Activated CD8-positive, alpha-beta memory T cell treated with anti-CD3 and anti-CD28 coated beads for 48 hours (primary cell): ENCODE measurements around the gene ATF7IP.
"Not testable (repeated sequence)": the region's sequence is repeated elsewhere in the genome, so short reads cannot be mapped to it uniquely, and the experiment has no call there.

Experiments used
- DNase-seq, 3 experiments: peaks; one replicate each; pipeline ENCODE4 v3.0.0-alpha.2; 2020; ENCODE audit warnings: low read depth in 2 of 3, low spot score in 2 of 3

The ATF7IP gene

DNA sequence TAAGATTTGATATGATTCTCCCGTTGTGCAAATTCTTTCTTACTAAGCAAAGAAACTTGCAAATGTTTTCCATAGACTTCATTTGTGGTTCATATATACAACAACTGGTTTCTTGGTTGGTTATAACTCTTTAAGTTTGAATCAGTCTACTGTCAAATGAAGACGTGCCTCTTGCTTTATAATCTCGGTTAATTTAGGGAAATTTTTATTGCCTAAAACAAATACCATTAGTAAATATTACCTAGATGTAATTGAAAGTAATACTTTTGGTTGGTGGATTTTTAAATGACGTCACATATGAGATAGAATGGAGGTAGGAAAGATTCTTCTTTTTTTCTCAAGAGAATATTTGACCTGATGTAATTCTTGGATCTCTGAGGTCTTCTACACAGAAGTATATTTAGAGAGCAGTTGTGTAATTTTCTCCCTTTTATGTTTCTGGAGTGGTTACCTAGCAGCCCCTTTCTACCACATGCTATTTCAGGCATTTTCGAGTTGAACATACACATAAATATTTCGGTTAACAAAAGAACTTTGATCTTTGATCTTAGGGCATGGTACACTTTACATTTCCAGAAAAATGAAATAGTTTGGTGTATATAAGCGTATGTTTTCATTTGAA lies 1.7 kb downstream of the ATF7IP start:
- DNase-seq, result no peak

DNA sequence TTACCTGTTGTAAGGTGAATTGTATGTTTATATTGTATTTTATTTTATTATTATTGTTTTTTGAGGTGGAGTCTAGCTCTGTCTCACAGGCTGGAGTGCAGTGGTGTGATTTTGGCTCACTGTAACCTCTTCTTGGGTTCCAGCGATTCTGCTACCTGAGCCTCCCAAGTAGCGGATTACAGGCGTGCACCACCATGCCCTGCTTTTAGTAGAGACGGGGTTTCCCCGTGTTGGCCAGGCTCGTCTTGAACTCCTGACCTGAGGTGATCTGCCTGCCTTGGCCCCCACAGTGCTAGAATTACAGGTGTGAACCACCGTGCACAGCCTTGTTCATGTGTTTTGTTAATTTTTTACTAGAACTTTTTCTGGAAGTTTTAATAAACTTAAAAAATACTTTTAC lies 3.8 kb downstream of the ATF7IP start:
- DNase-seq, result no peak

DNA sequence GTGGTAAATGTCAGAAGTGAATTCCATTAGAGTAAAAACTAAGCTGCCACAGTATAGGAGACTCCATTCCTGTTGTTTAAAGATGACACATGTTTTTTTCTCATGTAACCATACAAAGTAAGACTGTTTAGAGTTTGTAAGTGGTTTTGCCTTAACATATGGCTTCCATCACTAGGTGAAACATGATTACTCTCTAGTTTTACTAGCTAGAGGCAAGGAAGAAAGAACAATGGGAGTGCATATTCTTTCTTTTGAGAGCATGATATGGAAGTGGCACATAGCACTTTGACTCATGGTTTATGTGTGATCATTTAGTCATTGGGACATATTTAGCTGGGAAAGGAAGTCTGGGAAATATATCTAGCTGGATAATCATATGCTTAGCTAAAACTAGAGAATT lies 7.7 kb downstream of the ATF7IP start:
- DNase-seq, result no peak

DNA sequence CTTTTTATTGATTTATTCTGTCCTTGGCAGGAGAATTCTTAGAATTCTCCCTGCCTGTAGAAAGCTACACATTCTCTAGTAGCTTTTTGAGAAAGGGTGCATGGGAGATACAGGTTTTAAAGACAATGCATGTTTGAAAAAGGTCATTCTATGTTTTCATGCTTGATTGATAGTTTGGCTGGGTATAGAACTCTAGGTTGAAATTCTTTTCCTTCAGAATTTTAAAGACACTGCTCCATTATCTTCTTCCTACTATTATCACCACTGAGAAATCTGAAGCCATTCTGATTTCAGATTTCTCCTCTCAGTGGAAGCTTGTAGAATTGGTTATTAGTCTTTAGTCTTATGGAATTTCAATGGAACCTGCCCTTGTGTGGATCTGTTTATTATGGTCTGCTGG lies 14.0 kb downstream of the ATF7IP start:
- no peak for DNase-seq

DNA sequence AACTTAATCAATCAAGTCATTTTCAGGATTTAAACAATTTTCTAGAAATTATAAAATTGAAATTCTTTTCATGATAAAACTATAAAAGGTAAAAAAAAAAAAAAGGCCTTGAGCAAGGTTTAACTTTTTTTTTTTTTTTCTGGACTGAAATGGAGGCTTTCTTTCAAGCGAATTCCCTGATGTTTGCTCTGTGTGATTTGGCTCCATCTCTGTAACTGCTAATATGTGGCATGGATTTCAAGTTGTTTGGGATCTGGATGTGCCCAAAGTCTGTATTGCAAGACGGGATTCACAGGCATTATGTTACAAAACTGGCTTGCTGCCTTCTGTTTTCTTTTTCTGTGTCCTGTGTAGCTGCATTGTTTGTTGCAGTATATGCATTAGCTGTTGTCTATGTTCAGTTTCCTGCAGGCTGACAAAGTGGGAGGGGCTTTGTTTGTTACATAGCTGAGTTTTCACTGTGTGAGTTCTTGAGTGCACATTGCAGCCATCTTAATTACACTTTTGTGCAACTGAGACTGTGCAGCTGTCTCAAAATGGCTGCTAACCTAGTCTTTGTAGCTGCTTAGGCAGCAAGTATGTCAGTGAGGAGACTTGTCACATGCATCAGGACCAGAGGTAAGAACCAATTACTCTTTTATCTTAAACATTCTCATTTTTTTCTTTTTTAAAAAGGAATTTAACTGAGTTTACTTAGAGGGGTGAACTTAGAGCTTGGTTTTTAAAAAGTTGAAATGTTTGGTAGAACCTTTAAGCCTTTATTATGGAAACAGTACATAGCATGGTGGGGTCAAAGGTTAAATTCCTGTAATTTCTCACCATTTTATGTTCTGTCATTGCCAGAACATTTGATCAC lies 19.5 kb downstream of the ATF7IP start:
- peak in 1 of 3 experiments; percentile 20 for DNase-seq

DNA sequence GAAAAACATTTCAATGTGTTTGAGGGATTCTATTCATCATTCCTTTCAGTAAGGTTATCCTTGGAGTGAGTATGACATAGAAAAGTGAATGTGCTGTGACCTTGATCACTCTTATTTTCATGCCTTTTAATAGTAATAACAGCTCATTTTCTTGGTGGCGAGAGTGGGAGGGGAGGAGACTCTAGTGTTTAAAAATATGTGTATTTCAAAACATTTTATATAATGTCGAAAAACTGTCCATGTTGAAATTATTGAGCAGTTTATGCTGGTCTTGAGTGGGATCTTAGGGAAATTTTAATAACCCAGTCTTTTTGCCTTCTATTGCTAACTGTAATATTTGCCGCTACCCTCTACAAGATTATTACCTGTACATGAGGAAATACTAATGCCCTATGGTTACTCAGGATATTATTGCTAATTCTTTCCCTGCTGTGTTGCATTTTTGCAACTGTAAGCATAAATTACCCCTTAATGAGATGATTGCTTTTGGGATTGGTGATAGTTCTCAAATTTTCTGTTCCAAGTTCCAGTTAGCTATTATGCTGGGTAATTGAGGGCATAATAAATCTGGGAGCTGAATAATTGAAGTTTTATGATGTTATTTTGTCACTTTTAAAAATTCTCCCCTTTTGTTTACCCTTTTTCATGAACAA lies 21.9 kb downstream of the ATF7IP start:
- no peak for DNase-seq

DNA sequence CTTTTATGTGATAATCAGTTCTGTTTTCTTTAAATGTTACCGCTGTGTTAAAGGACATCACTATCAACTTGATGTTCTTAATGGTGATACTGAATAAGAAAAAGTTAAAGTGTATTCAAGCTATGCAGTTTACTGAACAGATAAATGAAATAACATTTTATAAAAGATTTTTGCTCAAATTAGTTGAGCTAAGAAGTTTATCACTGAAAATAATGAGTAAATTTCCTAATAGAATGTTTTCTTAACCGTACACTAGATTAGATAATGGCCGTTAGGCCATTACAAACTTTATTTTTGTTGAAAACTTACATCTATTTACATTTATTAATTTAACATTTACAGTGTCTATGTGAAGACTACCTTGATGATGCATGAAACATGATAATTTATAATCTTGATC lies 25.0 kb downstream of the ATF7IP start:
- no peak for DNase-seq

DNA sequence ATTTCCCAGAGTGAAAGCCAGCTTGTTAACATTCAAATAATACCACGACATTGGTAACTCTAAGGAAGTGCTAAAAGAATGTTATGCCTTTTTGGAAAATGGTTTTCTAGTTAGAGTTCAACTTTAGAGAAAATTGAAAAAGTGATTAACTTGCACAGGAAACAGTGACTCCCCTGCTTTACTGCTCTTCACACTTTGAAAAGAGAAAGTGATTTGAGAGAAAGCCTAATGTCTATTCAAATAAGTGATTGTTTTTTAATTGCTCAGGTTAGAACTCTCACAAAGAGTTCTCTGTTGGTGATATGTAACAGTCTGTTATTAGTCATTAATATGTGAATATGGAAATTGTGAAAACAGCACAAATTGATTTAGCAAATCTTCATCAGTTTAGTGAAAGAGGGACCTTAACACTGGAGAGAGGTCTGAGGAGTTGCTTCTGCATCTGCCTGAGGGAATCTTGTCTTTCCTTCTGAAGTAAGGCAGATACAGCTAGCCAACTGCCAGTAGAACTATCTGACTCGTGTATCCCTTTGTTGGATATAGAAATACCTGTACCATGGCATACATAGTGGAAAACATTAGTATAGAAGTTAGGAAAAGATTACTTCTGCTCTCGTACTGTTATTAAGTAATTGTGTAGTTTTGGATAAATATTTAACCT lies 25.5 kb downstream of the ATF7IP start:
- DNase-seq, result no peak

DNA sequence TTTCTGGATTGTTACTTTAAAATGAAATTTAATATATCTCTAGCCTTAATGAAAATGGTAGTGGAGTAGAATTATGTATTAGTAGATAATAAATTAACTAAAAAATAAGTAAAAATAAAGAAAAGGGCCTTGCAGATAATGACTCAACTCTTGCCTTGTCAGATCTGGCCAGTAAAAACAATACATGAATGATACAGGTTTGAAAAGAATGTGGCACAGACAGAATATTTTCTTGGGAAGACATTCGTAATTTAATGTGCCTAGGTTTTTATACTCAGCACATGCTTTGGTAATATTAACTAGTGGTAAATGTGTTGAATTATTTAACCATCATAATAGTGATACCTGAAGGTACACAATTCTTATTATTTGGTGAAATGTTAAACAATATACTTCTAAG lies 28.3 kb downstream of the ATF7IP start:
- DNase-seq, result no peak

DNA sequence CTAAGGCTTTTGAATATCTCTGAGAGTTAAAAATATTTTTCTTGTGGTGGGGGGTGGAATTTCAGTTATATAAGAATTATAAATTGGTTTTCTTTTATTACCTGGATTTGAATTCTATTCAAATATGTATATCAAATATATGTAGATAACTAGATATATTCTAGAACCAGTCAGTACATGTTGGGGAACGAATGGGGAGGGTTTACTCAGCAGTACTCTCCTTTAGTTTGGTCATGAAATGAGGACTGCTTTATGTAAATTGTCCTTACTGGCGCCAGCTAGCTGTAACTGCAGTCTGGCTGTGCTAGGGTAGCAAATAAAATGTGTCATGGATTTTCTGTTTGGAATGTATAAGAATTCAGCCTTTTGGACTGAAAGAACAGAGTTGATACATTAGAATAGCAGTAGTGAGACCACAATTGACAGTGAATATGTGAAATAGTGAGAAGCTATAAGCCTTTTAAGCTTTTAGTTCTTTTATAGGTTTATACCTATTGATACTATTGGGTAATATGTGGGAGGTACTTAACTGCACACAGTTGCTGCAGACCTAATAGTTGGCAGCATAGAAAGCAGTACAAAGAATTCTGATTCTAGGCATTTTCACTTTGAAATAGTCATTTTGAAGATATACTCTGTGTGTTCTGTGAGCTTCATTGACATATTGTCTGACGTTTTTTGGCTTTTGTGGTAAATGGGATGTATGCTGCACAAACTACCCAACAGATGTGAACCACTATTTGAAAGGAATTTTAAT lies 29.0 kb downstream of the ATF7IP start:
- no peak for DNase-seq

DNA sequence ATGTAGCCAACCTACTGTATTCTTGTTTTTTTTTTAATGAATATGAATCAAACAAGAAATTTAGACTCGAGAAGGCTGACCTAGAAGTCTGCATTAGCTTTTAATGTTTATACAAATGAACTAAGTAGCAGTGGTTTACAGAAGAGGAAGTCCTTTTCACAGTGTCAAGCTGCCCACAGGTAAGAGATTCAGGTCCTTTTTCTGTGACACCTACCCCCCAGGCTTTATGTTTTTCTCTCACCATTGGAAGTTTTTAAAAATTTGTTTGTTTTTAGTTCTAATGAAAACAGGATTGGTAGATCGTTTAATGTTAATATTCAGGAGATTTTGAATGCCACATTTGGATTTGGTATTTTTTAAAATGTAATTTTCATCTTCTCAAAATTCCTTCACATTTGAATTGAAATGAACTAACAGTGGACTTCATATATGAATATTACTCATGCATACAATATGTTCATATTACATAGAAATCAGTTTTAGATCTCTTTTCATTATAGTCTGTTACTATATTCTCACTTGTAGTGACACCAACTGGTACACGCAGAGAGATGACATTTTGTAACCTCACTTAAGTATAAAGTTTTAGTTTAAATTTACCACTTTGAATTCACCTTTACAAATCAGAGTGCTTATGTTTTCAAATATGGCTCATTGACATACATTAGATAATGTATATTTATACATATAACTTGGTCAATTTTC lies 29.7 kb downstream of the ATF7IP start:
- no peak for DNase-seq

DNA sequence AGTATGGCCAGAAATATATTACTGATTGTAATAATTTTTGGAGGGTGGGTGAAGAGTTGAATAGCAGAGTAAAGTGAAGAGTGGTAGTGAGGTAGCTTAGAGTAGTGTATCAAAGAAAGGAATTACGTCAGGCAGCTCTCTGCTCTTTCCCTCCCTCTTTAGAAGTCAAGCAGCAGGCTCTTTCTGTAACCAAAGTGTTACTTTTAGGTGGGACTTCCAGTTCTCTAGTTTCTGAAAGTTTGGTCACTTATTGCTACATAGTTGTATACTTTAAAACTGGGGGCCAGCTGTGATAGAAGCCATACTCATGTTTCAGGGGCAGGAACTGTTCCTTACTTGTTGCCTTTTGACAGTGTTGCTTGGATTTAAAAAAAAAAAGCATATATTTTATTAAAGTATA lies 30.6 kb downstream of the ATF7IP start:
- no peak for DNase-seq

DNA sequence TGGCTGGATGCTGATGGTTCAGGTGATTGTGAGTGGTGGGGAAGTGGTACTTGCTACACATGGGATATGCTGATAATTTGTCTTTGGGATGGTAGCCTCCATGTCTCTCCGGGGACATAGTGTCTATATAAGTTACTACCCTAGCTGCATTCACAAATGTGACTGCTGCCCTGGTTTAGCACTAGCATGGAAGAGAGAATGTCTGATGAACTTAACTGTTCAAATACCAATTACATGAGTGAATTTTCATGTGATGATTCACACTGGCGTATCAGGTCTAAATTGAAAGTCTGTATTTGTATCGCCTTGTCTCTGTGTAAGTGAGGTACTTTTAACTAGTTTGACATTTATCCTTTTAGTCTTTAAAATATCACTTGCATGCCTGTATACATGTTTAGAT lies 34.4 kb downstream of the ATF7IP start:
- no peak for DNase-seq

DNA sequence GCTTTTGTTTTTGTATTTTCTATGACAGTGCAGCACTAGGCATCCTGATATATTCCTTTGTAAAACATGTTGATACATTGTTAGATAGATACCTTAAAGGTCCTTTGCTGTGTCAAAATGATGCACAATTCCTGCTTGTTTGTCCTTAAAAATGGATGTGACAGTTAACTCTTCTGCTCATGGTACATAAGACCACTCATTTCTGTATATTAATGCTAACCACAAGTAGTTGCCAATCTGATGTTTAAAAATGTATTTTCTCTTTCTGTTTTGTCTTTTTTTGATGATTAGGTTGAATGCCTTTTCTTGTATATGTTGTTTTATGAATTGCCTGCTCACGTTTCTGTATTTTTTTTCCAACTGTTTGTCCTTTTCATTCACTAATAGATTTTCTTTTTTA lies 35.1 kb downstream of the ATF7IP start:
- DNase-seq, result no peak

DNA sequence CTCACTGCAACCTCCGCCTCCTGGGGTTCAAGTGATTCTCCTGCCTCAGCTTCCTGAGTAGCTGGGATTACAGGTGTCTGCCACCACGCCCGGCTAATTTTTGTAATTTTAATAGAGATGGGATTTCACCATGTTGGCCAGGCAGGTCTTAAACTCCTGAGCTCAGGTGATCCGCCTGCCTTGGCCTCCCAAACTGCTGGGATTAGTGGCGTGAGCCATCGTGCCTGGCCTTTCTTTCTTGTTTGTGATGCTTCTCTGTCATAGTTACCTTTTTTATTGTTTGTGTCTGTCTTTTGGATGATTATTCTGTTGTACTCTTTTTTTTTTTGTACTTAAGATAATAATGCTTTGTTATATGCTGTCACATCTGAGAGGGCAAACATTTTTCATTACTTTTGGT lies 35.8 kb downstream of the ATF7IP start:
- not testable (repeated sequence) for DNase-seq

DNA sequence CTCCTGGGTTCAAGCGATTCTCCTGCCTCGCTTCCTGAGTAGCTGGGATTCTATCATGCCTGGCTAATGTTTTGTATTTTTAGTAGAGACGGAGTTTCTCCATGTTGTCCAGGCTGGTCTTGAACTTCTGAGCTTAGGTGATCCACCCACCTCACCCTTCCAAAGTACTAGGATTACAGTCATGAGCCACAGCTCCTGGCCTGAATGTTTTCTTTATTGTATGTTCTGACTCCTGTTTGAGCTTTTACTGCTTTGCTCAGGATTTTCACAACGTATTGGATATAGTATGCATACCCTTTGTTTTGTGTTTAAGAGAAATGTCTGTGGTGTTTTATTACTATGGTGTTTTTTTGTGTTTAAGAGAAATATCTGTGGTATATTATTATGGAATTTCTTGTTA lies 37.2 kb downstream of the ATF7IP start:
- DNase-seq, result no peak

DNA sequence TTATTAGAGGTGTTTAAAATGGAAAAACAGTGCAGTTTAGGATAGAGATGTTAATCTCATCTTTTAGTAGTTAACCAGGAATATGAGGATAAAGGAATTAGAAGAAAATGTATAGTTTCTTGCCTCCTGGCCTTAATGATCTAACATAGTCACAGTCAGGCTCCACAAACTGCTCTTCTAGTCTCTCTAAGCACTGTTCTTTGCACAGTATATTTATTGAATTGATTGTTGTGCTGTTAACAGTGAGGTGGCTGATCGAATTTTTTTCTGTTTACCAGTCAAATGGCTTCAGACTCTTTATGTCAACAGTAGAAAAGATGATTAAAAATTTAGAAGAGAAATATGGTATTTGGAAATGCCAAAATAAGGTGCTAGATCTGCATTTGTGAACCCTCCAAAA lies 37.8 kb downstream of the ATF7IP start:
- DNase-seq, result no peak

DNA sequence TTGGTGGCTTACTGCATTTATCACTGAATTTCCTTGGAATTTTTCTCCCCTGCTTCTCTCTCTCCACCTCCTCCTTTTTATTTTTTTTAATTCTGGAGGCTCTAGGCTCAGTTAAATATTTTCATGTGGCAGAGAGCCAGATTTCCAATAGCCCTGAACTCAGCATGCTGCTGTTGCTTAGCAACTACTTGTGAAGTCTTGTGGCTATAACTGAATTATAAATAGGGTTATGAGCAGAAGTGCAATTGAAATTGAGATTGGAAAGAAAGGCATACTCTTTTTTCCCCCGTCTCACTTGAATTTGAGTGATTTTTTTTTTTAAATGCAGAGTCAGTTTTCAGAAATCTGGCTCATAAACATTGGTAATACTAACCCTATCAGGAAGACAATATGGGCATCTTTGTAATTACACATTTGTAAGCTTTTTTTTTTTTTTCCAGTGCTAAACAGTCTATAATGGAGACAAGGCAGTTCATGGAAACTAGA lies 38.3 kb downstream of the ATF7IP start:
- DNase-seq, result no peak

DNA sequence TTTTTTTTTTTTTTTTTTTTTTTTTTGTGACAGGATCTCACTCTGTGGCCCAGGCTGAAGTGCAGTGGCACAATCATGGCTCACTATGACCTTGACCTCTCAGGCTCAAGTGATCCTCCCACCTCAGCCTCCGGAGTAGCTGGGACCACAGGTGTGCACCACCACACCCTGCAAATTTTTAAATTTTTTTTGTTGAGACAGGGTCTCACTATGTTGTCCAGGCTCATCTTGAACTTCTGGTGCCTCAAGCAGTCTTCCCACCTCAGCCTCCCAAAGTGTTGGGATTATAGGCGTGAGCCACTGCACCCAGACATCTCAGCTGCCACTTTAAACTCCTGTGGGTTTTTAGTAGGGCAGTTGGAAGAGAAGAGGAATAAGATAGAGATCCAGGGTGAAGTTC lies 39.9 kb downstream of the ATF7IP start:
- DNase-seq, result not testable (repeated sequence)

DNA sequence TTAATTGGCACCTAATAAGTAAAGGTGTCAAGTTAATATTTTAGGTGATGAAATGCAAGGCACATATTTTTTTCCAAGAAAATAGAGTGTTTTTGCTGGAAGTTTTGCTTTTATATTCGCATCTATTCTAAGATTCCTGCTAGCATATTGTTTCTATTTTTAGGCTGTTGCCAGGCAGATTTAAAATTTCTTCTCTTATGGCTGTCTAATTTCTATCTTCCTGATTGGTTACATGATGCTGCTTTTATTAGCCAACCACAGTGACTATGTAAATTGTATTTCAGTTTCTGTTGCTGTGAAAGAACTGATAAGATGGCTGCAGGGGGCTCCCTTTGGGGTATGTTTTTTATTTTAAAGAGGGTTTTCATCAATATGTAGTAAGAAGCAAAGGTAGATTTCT lies 42.7 kb downstream of the ATF7IP start:
- no peak for DNase-seq
